Endothelial cell of umbilical vein (primary cell): ENCODE results near the gene GRPEL1.

ENCODE experiments used
- EZH2 ChIP-seq: IDR thresholded peaks from 2 replicates; pipeline ENCODE4 v1.6.1; 2012; ENCODE audit warnings: borderline replicate concordance, low read depth, mild to moderate bottlenecking, moderate library complexity, low read length, inconsistent platforms; ENCODE audit not compliant: severe bottlenecking
- FOS ChIP-seq: IDR thresholded peaks from 2 replicates; pipeline ENCODE4 v1.6.1; 2011; ENCODE audit warnings: mild to moderate bottlenecking, low read length, moderate library complexity, borderline replicate concordance; ENCODE audit not compliant: insufficient read depth
- MYC ChIP-seq: IDR thresholded peaks from one replicate; pipeline ENCODE4 v1.6.1; 2011; ENCODE audit warnings: mild to moderate bottlenecking, low read depth, low read length
- POLR2A ChIP-seq: IDR thresholded peaks from 2 replicates; pipeline ENCODE4 v1.6.1; 2012; ENCODE audit warnings: low read depth, mild to moderate bottlenecking, control low read depth, low read length
- POLR2AphosphoS5 ChIP-seq: IDR thresholded peaks from 2 replicates; pipeline ENCODE4 v1.6.1; 2012; ENCODE audit warnings: low read depth, mild to moderate bottlenecking, control low read depth, low read length, moderate library complexity; ENCODE audit not compliant: insufficient read depth
- TF ChIP-seq, protein P1 (sequence below), 2 donors: IDR thresholded peaks; 1 replicate in 1 of 2; 2 replicates in 1 of 2; pipeline ENCODE4 v1.5.1; 2011; ENCODE audit warnings: low read length in 2 of 2, mild to moderate bottlenecking in 2 of 2, moderate library complexity in 2 of 2, control low read depth in 1 of 2, inconsistent platforms in 1 of 2, low read depth in 1 of 2; ENCODE audit not compliant: insufficient read depth in 1 of 2; ENCODE audit errors: extremely low read depth in 1 of 2
- TF ChIP-seq, protein P2 (sequence below): IDR thresholded peaks from 2 replicates; pipeline ENCODE4 v1.6.1; 2011; ENCODE audit not compliant: insufficient read depth, insufficient read length

DNA sequence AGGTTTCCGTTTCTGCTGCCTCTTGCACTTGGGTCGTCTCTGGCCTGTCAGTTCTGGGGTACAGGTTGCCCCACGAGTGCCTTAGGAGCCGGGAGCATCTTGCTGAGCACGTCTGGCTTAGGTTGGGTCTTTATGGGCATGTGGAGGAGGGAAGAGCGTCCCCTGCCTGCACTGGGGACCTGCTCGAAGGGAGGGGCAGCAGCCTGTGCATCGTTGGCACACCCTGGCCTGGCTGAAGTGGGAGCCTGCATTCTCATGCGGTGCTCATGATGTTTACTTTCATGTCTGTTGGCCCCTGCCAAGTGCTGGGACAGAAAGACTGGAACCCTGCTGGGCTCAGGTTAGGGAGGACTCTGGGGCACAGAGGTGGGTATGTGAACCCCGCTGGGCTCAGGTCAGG, 48.5 kb downstream of the GRPEL1 start:
- no peak for TF ChIP-seq POLR2A
- TF ChIP-seq, protein P1, sequence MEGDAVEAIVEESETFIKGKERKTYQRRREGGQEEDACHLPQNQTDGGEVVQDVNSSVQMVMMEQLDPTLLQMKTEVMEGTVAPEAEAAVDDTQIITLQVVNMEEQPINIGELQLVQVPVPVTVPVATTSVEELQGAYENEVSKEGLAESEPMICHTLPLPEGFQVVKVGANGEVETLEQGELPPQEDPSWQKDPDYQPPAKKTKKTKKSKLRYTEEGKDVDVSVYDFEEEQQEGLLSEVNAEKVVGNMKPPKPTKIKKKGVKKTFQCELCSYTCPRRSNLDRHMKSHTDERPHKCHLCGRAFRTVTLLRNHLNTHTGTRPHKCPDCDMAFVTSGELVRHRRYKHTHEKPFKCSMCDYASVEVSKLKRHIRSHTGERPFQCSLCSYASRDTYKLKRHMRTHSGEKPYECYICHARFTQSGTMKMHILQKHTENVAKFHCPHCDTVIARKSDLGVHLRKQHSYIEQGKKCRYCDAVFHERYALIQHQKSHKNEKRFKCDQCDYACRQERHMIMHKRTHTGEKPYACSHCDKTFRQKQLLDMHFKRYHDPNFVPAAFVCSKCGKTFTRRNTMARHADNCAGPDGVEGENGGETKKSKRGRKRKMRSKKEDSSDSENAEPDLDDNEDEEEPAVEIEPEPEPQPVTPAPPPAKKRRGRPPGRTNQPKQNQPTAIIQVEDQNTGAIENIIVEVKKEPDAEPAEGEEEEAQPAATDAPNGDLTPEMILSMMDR (IDR thresholded peaks at IDR 0.05; ENCODE audit: extremely low read depth in 1 of 2, insufficient read depth in 1 of 2, low read depth in 1 of 2, low read length in 2 of 2) = no peak
- TF ChIP-seq MYC = no peak
- TF ChIP-seq, protein P2, sequence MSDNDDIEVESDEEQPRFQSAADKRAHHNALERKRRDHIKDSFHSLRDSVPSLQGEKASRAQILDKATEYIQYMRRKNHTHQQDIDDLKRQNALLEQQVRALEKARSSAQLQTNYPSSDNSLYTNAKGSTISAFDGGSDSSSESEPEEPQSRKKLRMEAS = no peak
- TF ChIP-seq POLR2AphosphoS5 = no peak
- TF ChIP-seq FOS = no peak
- no peak for TF ChIP-seq EZH2
